Stimulated activated CD8-positive, alpha-beta memory T cell treated with anti-CD3 and anti-CD28 coated beads, Interleukin-7, amount 100 ng/mL, for 48 hours (primary cell): ENCODE data around the gene CLEC9A.

Source experiments
- DNase-seq, 2 donors: peaks; one replicate each; pipeline ENCODE4 v3.0.0-alpha.2; 2020; ENCODE audit warnings: low read depth in 1 of 2; ENCODE audit errors: extremely low read depth in 1 of 2

CLEC9A gene

GRCh38 chr12:10065241-10065640 is 34.8 kb downstream of the CLEC9A start:
- no peak for DNase-seq

GRCh38 chr12:10067264-10067663 is 36.8 kb downstream of the CLEC9A start:
- DNase-seq = no peak

- no peak for DNase-seq
Measured at GRCh38 chr12:10067942-10068341, 37.5 kb downstream of the CLEC9A start.

DNA sequence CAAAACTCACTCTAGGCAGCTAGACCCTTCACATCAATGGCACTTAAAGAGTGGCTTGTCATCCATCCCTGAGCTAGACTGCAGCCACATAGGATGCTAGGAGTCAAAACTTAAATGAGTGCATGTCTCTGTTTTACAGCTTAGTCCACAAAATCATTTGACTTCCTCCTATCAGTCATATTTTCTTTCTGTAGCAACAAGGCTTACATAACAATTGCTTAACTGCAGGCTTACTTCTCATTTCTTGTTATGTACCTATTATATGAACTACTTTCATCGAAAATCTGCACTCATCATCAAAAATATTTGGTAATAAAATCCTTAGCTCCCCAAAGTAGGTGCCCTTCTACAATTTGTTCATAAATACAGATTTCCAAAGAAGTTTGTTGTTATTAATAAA is 38.2 kb downstream of the CLEC9A start:
- no peak for DNase-seq

DNA sequence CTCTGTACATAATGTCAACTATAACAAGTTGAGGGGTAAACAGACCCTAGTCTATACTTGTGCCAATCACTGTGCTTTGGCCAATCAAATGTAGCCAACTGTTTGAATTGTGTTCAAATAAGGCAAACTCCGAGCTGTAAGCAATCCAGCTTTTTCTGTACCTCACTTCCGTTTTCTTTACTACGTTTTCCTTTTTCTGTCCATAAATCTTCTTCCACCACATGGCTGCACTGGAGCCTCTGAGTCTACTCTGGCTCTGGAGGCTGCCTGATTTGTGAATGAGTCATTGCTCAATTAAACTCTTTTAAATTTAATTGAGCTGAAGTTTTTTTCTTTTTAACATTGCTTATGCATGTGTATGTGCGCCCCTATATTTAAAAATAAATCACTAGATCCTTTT is 38.6 kb downstream of the CLEC9A start:
- no peak for DNase-seq

DNA sequence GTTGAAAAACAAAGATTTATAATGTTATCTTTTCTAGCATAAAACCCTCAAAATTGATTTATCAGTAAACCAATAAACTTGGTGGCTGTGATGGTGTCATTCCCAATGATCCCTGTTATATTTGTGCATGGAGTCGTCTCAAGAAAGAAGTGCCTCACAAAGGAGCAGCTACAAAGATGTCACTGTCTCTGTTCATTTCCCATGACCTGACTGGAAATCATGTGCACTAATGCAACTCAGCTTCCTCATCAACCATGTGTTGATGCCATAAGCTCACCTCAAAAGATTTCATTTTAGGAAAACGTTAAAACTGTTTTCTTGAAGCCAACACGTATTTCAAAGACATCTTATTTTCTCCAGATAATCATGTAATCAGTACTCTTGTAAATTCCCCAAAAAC is 39.5 kb downstream of the CLEC9A start:
- DNase-seq = no peak

- DNase-seq = no peak
Measured at GRCh38 chr12:10070380-10070779, 39.9 kb downstream of the CLEC9A start.

- no peak for DNase-seq
Measured at GRCh38 chr12:10072131-10072530, 41.6 kb downstream of the CLEC9A start.

GRCh38 chr12:10073261-10073660 is 42.8 kb downstream of the CLEC9A start:
- no peak for DNase-seq

DNA sequence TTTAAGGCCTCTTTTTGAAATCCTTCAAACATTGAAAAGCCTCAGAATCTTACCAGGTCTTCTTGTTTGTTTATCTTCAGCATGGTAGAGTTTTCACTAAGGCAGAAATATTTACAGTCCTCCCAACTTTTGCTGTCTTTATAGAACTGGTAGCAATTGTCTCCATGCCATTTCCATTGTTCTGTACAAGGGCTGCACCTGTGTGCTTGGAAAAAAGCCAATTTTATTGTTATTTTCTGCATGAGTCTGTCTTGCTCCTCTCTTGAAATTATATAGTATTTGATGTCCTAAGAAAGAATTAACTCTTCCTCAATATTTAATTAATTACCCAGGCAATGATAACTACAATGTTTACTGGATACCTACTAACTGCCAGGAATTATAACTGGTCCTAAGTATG is 45.0 kb downstream of the CLEC9A start:
- no peak for DNase-seq

GRCh38 chr12:10082117-10082874 is 51.8 kb downstream of the CLEC9A start:
- no peak for DNase-seq

- no peak for DNase-seq
Measured at GRCh38 chr12:10084733-10085132, 54.3 kb downstream of the CLEC9A start.

DNA sequence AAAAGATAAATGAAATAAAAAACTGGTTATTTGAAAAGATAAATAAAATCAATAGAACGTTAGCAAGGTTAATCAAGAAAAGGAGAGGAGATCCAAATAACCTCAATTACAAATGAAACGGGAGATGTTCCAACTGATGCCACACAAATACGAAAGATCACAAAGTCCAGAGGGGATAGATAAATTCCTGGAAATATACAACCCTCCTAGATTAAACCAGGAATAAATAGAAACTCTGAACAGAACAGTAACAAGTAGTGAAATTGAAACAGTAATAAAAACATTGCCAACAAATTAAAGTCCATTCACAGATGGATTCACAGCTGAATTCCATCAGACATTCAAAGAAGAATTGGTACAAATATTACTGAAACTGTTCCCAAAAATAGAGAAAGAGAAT is 55.9 kb downstream of the CLEC9A start:
- DNase-seq = no peak

DNA sequence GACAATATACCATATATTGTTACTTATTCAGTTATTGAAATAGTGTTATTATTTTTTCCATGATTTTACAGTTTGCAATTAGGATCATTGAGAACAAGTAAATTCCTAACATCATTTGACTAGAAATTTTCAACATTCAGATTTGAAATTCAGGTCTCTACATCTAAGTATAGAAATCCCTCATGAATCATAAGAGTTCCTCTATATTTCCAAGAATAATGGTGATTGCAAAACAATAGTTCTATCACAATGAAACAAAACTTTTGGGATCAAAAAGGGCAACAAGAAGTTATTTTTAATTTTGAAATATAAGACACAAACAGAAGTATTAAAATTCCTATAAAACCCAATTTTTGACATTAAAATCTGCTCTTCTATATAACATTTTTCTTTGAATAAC is 57.5 kb downstream of the CLEC9A start:
- no peak for DNase-seq

GRCh38 chr12:10088955-10089900 is 58.7 kb downstream of the CLEC9A start:
- DNase-seq = no peak

DNA sequence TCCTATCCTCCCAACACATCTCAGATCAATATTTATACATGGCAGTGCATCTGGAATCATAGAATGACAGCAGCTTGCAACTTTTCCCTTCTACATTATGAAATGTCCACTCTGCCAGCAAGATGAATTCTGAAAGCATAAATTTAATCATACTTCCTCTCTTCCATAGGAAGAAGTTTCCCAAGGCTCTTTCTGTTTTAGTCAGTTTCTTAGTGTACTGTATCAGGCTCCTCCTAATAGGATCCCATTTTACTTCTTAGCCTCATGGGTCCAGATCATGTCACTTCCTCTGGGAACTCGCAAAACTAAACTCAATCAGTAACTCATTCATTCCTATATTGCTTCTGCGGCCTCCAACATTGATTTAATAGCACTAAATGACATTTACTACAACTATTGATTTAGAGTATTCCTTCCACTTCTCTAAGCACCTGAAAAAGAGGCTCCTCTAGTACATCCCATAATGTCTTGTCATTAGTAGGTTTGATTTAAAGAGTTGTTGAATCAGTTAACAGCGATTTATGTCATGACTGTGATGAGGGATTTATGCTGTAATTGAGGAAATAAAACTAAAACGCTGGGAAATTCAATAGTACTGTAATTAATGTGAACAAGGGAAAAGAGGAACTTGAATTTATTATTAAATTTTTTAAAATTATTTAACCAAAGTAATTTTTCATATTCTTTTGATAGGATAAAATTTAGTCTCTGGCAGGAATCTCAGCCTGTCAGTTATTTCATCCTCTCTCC is 64.3 kb downstream of the CLEC9A start:
- no peak for DNase-seq

DNA sequence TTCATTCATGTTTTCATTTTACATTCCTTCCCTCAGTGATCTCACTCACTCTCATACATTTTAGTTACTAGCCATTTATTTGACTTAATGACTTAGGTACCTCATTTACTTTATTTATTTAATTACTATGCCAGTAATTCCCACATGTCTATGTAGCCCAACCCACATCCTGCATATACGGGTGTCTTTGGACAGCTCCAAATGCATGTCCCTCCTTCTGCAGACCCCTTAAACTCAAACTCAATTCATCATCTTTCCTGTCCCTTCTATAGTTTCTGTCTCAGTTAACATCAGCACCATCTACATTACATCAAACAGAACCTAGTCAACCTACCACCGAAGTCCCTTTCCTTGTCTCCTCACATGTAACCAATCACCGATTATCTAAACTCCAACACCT is 65.5 kb downstream of the CLEC9A start:
- no peak for DNase-seq

- no peak for DNase-seq
Measured at GRCh38 chr12:10097521-10097920, 67.0 kb downstream of the CLEC9A start.

GRCh38 chr12:10098791-10099190 is 68.3 kb downstream of the CLEC9A start, which contains the start of gene CLEC1A:
Gene CLEC1A, minus strand, starts transcription at chr12:10098985. Its CDS starts 63 bp downstream, at chr12:10098922.
- DNase-seq = no peak

GRCh38 chr12:10101042-10101579 is 70.6 kb downstream of the CLEC9A start:
- DNase-seq = no peak

DNA sequence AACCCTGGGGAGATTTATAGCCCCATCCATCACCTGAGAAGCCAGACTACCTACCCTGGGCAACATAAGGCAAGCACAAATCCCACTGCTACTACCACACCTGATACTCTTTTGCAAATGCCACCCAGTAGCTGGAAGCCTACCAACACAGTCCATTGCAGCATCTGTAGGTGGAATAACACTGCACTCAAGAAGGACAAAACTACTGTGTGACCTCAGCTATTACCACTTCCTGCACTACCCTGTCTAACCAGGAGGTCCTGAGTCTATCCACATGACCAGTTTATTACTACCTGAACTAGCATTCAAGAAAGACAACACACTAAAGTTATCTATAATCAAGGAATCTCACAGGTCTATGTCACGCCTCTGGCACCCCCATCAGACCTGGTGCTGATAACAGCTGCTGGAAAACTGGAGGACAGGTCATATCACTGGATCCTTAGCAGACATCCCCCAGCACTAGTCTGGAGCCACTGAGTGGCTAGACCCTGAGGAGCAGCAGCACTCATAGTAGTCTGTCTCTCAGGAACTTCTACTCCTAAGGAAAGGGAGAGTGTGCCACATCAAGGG is 71.3 kb downstream of the CLEC9A start:
- no peak for DNase-seq
